ENCODE data around the gene ZFHX3. TPM values are rescaled to one million over a fixed set of nuclear protein-coding genes. Genes with fewer than 3 reads are reported as not detected.

Gene ZFHX3
- total RNA-seq, 1 donor from 2014 or later, result 8.3 TPM

DNA sequence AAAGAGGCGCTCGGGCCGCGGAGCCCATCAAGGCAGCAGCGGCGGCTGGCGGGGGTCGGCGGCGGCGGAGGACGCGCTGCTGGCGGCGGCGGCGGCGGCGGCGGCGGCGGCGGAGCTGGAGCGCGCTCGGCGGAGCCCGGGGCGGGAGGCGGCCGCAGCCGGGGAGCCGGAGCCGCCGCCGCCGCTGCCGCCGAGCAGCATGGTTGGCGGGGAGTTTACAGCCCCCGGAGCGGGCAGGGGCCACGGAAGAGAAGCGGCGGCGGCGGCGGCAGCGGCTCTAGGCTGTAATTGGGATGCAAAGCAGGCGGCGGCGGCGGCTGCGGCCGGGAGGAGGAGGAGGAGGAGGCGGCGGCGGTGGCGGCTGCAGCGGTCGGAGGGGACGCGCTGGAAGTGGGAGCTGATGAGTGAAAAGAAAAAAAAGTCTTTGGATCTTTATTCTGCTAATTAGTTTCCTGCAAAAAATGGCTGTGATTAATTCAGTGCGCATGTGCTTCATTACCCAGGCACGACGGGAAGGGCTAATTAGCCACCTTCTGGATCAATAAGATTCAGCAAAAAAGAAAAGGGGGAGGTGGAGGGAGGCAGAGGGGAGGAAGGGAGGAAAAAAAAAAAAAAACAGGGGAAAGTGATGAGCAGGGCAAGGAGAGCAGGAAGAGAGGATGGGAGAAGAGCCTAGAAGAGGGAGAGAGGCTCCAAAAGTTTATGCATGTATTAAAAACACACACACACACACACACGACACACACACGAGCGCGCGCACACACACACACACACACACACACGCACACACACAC, 10.9 kb upstream of the ZFHX3 start:
- peak; percentile 66 for DNase-seq
- intact Hi-C loops (cut with DNase I), result loop anchor here (10.0 kb wide), 1 partner anchor 114 kb away; no protein-coding TSS in a partner anchor
- peak; percentile 29 for ATAC-seq (ENCODE audit: poor library complexity)

DNA sequence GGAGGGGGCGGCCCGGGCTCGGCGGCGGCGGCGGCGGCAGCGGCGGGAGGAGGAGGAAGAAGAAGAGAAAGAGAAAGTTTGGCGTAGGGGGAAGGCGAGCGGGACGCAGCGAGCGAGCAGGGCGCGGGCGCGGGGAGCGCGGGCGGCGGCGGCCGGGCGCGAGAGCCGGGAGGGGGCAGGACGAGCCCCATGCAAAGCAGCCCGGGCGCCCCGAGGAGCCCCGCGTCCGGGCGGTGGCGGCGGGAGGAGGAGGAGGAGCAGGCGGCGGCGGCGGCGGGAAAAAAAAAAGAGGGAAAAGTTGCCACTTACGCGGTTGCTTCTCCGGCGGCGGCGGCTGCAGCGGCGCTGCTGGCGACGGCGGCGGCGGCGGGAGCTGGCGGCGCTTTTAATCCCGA, 10.3 kb upstream of the ZFHX3 start:
- peak; percentile 40 for ATAC-seq (ENCODE audit: poor library complexity)

DNA sequence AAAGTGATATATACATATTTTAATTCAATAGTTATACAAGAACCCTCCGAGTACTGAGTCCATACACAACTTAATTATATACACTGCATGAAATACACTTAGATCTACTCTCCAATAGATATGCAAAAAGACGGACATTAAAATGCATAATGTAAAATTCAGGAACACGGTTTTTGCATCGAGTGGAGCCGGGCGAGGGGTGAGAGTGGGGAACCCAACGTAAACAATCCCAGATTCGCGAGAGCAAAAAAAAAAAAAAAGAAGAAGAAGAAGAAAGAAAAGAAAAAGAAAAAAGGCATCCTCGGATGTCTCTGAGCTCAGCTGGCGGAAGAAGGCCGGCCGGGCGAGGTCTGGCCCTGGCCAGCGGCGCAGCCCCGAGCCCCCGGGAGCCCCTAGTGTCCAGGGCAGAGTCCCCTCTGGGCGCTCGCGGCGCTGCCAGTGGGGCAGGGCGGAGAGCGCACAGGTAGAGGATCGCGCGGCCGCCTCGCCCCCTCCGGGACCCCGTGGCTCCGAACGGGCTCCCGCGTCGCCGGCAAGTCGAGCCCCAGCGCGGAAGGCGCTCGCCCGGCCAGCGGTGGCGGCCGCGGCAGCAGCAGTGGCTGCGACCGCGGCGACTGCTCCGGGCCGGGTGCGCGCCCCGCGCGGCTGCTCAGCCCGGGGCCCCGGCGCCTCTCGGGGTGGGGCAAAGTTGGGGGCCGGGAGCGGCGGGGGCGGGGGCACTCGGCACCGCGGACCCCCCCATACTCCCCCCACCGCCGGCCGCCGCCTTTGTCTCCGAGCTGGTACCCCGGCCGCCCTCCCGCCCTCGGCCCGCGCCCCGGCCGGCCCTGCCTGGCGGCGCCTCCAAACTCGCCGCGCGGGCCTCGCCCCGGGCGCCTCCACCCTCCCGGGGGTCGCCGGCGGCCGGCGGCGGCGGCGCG, 9.6 kb upstream of the ZFHX3 start:
- DNase-seq (peak; percentile 65), ATAC-seq (ENCODE audit: poor library complexity) (peak; percentile 45)
- intact Hi-C loops (cut with DNase I), result loop anchor here (10.0 kb wide), 1 partner anchor 113 kb away; no protein-coding TSS in a partner anchor

More for the DNA sequence above, 10.3 kb upstream of the ZFHX3 start:
- peak; percentile 66 for DNase-seq
- intact Hi-C loops (cut with DNase I), result loop anchor here (10.0 kb wide), 1 partner anchor 113 kb away; no protein-coding TSS in a partner anchor

GRCh38 chr16:73056921-73057290, 9.0 kb upstream of the ZFHX3 start:
- ATAC-seq (ENCODE audit: poor library complexity), result no peak
- DNase-seq, result no peak
- intact Hi-C loops (cut with DNase I), result loop anchor here (10.0 kb wide), 1 partner anchor 112 kb away; no protein-coding TSS in a partner anchor

GRCh38 chr16:73056448-73056847, 8.5 kb upstream of the ZFHX3 start:
- ATAC-seq (ENCODE audit: poor library complexity), result no peak
- DNase-seq, result no peak
- intact Hi-C loops (cut with DNase I), result loop anchor here (10.0 kb wide), 1 partner anchor 112 kb away; no protein-coding TSS in a partner anchor

DNA sequence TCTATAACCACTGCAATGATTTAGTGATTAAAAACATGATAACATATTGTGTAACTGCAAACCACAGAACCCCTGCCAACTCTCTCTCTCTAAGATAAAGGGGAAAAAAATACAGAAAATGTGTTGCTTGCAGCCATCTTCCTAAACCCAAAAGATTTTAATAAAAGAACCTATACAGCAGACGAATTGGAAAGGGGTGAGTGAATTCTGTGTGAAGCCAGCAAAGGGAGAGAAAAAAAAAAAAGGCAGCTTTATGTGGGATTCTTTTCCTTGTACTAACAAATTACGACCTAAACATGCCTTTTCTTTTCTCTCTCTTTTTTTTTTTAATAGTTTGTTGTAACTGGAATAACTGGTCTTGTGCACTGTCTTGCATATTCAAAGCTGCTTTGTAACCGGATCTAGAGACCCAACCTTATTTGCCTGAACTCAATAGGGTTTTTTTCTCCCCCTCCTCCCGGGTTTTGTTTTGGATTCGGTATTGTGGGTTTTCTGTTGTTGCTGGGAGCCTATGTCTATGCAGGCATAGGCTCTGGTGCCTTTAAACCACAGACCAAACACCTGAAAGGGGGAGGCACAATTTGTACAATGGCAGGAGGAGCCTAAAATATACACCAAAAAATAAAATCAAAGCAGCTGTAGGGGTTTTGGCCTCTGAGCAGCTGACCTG, 7.0 kb upstream of the ZFHX3 start:
- no peak for ATAC-seq (ENCODE audit: poor library complexity)
- intact Hi-C loops (cut with DNase I), result loop anchor here (10.0 kb wide), 1 partner anchor 110 kb away; no protein-coding TSS in a partner anchor
- no peak for DNase-seq

- no peak for DNase-seq
- ATAC-seq (ENCODE audit: poor library complexity), result no peak
- intact Hi-C loops (cut with DNase I), result loop anchor here (10.0 kb wide), 1 partner anchor 110 kb away; no protein-coding TSS in a partner anchor
Measured at GRCh38 chr16:73054498-73054812, 6.5 kb upstream of the ZFHX3 start.

GRCh38 chr16:73054125-73054484, 6.2 kb upstream of the ZFHX3 start:
- no peak for DNase-seq
- intact Hi-C loops (cut with DNase I), result loop anchor here (10.0 kb wide), 1 partner anchor 109 kb away; no protein-coding TSS in a partner anchor
- ATAC-seq (ENCODE audit: poor library complexity), result no peak

DNA sequence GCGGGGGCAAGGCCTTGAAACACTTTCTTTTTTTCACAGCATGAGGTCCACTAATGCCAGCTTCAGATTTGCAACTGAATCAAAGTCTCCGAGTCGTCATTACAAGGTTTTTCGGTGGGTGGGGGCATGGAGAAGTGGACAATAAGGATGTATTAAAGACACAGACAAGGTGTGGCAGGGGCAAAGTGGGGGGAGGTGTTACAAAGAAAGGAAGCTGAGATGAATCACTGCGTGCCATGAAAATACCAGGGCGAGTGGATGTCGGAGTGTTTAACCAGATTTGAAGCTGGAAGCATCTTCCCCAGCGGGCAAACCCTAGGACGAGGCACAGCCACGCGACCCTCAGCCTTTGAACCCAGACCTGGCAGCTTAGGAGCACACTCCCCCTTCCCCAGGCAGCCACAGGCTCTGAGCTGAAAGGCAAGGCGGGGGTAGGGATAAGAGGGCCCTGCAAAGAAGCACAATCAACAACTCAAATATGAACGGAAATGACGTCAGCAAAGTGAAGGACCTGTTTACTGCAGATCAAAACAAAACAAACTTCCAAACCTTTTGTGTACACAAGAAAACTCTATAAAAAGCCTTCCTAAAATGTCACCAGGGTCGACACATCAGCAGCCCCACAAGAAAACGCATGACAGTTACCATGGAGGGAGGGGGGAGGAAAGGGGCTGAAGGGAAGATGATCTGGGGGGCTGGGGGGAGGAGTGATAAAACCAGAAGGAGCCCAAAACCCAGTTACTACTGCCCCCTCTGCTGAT, 5.6 kb upstream of the ZFHX3 start:
- ATAC-seq (ENCODE audit: poor library complexity) (no peak), DNase-seq (no peak)
- intact Hi-C loops (cut with DNase I), result loop anchor here (10.0 kb wide), 1 partner anchor 109 kb away; no protein-coding TSS in a partner anchor

DNA sequence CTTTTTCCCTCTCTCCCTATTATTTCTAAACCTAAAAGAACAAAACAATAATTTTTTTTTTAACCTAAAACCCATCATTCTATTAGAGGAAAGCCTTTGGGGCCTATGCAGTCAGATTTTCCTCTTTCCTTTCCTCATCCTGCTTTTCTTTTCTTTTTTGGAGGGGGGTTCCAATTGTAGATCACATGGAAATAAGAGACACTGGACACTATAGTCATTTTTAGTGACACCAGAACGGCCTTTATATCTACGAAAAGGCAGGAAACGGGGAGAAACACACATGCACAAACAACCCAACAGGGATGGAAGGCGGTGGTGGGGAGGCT, 5.1 kb upstream of the ZFHX3 start:
- intact Hi-C loops (cut with DNase I), result loop anchor here (10.0 kb wide), 1 partner anchor 108 kb away; no protein-coding TSS in a partner anchor
- DNase-seq (no peak), ATAC-seq (ENCODE audit: poor library complexity) (no peak)

DNA sequence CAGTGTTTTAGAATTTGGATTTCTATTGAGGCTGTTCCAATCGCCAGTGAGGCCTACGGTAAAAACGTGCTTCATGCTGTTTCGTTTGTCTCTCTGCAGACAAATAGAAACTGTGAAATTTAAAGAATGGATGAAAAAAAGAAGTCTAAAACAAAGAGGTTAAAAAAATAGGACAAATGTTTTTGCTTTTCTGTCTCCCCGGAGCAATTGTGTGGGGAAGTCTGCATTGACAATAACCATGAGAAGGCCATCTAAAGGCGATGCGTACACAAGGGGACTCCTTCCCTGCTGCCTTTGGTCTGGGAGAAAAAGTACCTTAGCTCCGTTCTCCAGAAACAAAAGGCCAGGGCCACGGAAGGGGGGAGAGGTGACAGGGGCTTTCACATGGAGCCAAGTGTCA, 4.6 kb upstream of the ZFHX3 start:
- no peak for ATAC-seq (ENCODE audit: poor library complexity)
- intact Hi-C loops (cut with DNase I), result loop anchor here (10.0 kb wide), 1 partner anchor 108 kb away; no protein-coding TSS in a partner anchor
- no peak for DNase-seq

DNA sequence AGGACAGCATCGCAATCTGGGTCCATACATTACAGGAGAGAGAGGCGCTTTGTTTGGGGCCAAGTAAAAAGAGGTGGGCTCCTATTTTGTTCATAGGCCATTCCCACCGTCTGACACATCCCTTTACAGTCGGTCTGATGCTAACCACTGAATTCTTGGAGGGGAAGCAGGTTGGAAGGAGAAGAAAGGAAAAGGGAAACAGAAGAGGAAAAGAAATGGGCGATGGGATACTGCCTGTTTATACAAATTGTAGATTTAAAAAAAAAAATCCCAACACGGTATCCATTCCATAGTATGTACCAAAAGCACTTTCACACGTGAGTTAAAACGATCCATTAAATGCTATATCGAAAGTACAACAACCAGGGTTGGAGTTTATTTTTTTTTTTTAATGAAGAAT, 4.0 kb upstream of the ZFHX3 start:
- DNase-seq (no peak), ATAC-seq (ENCODE audit: poor library complexity) (no peak)
- intact Hi-C loops (cut with DNase I), result loop anchor here (10.0 kb wide), 1 partner anchor 107 kb away; no protein-coding TSS in a partner anchor

DNA sequence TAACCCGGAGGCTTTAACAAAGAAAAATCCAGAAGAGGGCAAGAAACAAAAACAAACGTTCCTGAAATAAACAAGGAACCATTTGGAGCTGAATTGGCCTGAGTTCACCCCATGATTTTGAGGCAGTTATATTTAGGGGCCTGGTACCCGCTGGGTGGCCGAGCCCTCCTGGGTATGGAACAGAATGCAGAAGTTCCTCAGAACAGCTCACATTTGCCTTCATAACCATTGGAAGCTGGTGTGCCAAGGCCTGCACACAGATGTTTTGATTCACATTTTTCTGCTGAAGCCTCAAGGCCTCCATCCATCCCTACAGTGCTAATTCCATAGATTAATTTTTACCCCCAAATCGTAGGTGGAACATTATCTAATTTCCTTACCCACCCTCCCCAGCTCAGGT, 3.3 kb upstream of the ZFHX3 start:
- intact Hi-C loops (cut with DNase I), result loop anchor here (10.0 kb wide), 1 partner anchor 106 kb away; no protein-coding TSS in a partner anchor
- no peak for ATAC-seq (ENCODE audit: poor library complexity)
- no peak for DNase-seq

DNA sequence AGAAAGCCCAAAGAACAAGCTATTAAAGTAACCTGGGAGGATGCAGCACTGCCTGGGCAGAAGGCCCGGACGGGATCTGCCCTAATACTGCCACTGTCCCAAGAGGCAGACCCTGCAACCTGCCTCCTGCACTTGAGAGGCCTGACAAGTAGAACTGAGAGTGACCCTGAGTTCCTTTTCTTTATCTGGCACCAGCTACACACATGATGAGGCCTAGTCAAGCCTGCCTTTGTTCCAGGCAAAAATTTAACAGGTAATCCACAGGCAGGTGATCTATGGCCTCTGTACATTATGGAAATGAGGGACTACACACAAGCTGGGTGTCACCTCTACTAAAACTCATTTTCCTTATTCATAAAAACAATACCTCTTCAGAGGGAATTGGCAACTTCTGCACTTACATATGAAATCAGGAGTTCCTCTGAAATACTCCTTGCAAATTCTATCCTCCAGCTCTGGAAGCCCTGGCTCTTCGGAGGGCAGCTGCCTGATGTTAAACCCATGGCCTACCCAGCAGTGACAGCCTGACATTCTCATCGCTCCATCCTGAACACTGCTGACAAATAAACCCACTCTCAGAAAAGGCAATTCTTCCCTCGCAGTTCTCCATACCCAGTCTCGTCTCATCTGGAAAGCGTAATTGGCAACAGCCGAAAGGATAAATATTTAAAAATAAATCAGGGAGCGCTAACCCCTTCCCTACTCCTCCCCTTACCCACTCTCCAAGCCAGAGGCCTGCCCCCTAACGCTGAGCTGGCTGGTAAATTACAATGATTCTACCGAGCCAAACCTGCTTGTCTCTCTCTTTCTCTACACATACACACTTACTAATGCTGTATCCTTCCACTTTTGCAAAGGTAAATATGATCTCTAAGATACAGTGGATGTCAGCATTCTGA, 2.5 kb upstream of the ZFHX3 start:
- intact Hi-C loops (cut with DNase I), result loop anchor here (10.0 kb wide), 1 partner anchor 106 kb away; no protein-coding TSS in a partner anchor

GRCh38 chr16:73049511-73049910, 1.6 kb upstream of the ZFHX3 start:
- no peak for ATAC-seq (ENCODE audit: poor library complexity)
- intact Hi-C loops (cut with DNase I), result no loop called here

More for the DNA sequence above, 2.5 kb upstream of the ZFHX3 start:
- DNase-seq (no peak), ATAC-seq (ENCODE audit: poor library complexity) (no peak)

DNA sequence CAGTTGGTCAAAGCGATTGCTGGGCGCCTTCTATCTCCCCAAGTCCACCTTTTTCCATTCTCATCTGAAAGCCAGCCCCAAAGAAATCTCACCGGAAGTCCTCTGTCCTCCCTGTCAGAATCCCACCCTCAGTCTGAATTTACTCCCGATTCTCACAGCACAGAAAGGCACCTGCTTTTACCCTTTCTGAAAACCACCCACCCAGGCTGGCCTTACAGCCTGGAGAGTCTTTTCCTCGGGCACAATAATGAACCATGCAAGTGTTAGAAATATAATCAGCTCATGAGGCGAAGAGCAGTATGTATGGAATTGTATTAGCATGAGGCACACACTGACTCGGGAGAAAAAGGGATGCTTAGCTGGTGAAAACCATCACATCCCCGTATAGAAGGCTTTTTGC, 1.2 kb upstream of the ZFHX3 start:
- intact Hi-C loops (cut with DNase I), result no loop called here
- ATAC-seq (ENCODE audit: poor library complexity) (no peak), DNase-seq (no peak)

More at GRCh38 chr16:73049511-73049910, 1.6 kb upstream of the ZFHX3 start:
- DNase-seq, result no peak

Data from Right ventricle myocardium superior (tissue), 1 donor.